ENCODE data around the gene ARHGAP23. TPM values are rescaled to one million over a fixed set of nuclear protein-coding genes. Genes with fewer than 3 reads are reported as not detected.

Gene ARHGAP23
- total and polyA plus RNA-seq, 3 experiments from 2014 or later, result 0.48 to 1.0 TPM; not detected in 1

DNA sequence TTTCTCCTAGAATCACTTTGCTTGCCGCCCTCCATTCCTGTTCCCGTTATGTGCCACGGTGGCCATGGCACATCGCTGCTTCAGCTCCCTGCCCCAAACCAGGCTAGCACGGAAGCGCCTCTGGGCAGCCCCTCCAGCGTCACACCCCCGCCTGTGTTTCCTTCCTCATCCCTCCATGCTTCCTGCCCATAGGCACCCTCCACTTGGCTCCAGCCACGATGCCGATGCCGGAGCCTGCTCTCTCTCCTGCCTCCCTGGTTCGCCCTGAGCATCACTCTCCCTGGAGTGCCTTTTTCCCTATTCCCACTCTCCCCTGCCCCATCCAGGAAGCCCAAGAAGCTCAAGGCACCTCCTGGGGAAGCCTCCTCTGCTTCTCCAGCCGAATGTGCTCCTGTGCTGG, 3.2 kb upstream of the ARHGAP23 start:
- Mint-ChIP-seq H3K4me1 (peaks cover 6 to 20% (median 9%) of the 10 kb centered on the region in 3 donors), H3K9me3 (no peaks in the 10 kb centered on the region), H3K27ac (peak overlapping the region in 1 of 8 donors; percentile 42), H3K4me3 (no peak overlapping the region), H3K36me3 (no peaks in the 10 kb centered on the region), H3K27me3 (peaks cover 41 to 81% of the 10 kb centered on the region in 2 donors)
- DNase-seq, result no peak
- Histone ChIP-seq H3K27ac (ENCODE audit: low read depth, low read length) (no peak overlapping the region), H3K4me3 (ENCODE audit: low read length) (no peak overlapping the region), H3K4me1 (ENCODE audit: insufficient read depth, low read length) (peaks cover 9% of the 10 kb centered on the region), H3K9me3 (ENCODE audit: low read length) (no peaks in the 10 kb centered on the region), H3K36me3 (ENCODE audit: insufficient read depth, low read length) (no peaks in the 10 kb centered on the region), H3K27me3 (ENCODE audit: insufficient read depth, low read length, poor library complexity, severe bottlenecking) (peaks cover 16% of the 10 kb centered on the region)
- ChIA-PET POLR2A (no interaction called here), CTCF (no interaction called here)

- CTCF ChIA-PET, result interaction anchor here (1.0 kb wide), 1 partner anchor 76 kb away, joined by 3 read pairs; no protein-coding TSS in a partner anchor
These were observed 2.5 kb upstream of the ARHGAP23 start for GRCh38 chr17:38425744-38426143.

GRCh38 chr17:38426441-38426840, 1.8 kb upstream of the ARHGAP23 start:
- peaks cover 6 to 20% (median 9%) of the 10 kb centered on the region in 3 donors for H3K4me1 Mint-ChIP-seq
- ChIA-PET POLR2A (no interaction called here), CTCF (interaction anchor here (1.0 kb wide), 1 partner anchor 77 kb away, joined by 3 read pairs; no protein-coding TSS in a partner anchor)
- H3K36me3 Mint-ChIP-seq, result no peaks in the 10 kb centered on the region
- no peak for DNase-seq
- Histone ChIP-seq H3K4me1 (ENCODE audit: insufficient read depth, low read length) (peaks cover 9% of the 10 kb centered on the region), H3K27ac (ENCODE audit: low read depth, low read length) (no peak overlapping the region), H3K36me3 (ENCODE audit: insufficient read depth, low read length) (no peaks in the 10 kb centered on the region), H3K27me3 (ENCODE audit: insufficient read depth, low read length, poor library complexity, severe bottlenecking) (peaks cover 11% of the 10 kb centered on the region), H3K9me3 (ENCODE audit: low read length) (no peaks in the 10 kb centered on the region), H3K4me3 (ENCODE audit: low read length) (no peak overlapping the region)
- H3K4me3 Mint-ChIP-seq, result peak overlapping the region in 1 of 7 donors; percentile 58
- peak overlapping the region in 1 of 8 donors; percentile 33 for H3K27ac Mint-ChIP-seq
- no peaks in the 10 kb centered on the region for H3K9me3 Mint-ChIP-seq
- peaks cover 38 to 71% of the 10 kb centered on the region in 2 donors for H3K27me3 Mint-ChIP-seq

More at GRCh38 chr17:38425744-38426143, 2.5 kb upstream of the ARHGAP23 start:
- POLR2A ChIA-PET, result no interaction called here
- Histone ChIP-seq H3K27me3 (ENCODE audit: insufficient read depth, low read length, poor library complexity, severe bottlenecking) (peaks cover 16% of the 10 kb centered on the region), H3K27ac (ENCODE audit: low read depth, low read length) (no peak overlapping the region), H3K4me1 (ENCODE audit: insufficient read depth, low read length) (peaks cover 9% of the 10 kb centered on the region), H3K36me3 (ENCODE audit: insufficient read depth, low read length) (no peaks in the 10 kb centered on the region), H3K9me3 (ENCODE audit: low read length) (no peaks in the 10 kb centered on the region), H3K4me3 (ENCODE audit: low read length) (no peak overlapping the region)
- no peak for DNase-seq
- Mint-ChIP-seq H3K4me1 (peaks cover 6 to 20% (median 9%) of the 10 kb centered on the region in 3 donors), H3K27me3 (peaks cover 41 to 78% of the 10 kb centered on the region in 2 donors), H3K27ac (peak overlapping the region in 2 of 8 donors; percentile 33 to 58), H3K4me3 (no peak overlapping the region), H3K9me3 (no peaks in the 10 kb centered on the region), H3K36me3 (no peaks in the 10 kb centered on the region)

DNA sequence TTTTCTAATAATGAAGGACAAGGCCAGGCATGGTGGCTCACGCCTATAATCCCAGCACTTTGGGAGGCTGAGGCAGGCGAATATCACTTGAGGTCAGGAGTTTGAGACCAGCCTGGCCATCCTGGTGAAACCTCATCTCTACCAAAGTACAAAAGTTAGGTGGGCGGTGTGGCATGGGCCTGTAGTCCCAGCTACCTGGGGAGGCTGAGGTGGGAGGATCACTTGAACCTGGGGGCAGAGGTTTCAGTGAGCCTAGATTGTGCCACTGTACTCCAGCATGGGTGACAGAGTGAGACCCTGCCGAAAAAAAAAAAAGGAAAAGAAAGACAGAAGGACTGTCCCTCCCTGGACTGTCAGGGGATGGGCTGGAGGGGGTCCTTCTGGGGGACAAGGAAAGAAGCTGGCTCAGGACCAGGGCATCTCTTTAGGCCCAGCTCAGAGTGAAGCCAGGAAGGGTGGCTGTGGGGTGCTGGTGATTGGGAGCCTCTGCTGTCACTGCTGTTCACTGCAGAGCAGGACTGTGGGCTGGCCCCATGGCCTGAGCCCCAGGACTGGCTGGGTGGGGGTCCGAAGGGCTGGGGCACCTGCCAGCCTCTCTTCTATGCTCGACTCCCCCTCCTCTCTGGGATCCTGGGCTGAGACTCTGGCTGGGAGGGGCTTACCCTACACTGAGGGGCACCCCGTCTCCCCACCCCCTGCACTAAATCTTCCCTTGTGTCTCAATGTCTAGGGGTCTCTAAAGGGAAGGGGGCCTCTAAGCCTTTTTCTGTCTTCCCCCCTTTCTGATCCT, 909 bp upstream of the ARHGAP23 start:
- peak overlapping the region; percentile 58 to 78 (median 66) for H3K4me3 Mint-ChIP-seq
- ChIA-PET POLR2A (interaction anchor here (0.6 kb wide), 1 partner anchor 39 kb away, joined by 3 read pairs; no protein-coding TSS in a partner anchor), CTCF (interaction anchor here (2.0 kb wide), 1 partner anchor 78 kb away, joined by 5 read pairs; no protein-coding TSS in a partner anchor)
- Histone ChIP-seq H3K27ac (ENCODE audit: low read depth, low read length) (no peak overlapping the region), H3K9me3 (ENCODE audit: low read length) (no peaks in the 10 kb centered on the region), H3K4me3 (ENCODE audit: low read length) (peak overlapping the region; percentile 50), H3K4me1 (ENCODE audit: insufficient read depth, low read length) (peaks cover 9% of the 10 kb centered on the region), H3K27me3 (ENCODE audit: insufficient read depth, low read length, poor library complexity, severe bottlenecking) (peaks cover 5% of the 10 kb centered on the region), H3K36me3 (ENCODE audit: insufficient read depth, low read length) (no peaks in the 10 kb centered on the region)
- H3K4me1 Mint-ChIP-seq, result peaks cover 6 to 20% (median 9%) of the 10 kb centered on the region in 3 donors
- no peaks in the 10 kb centered on the region for H3K36me3 Mint-ChIP-seq
- DNase-seq, result no peak
- peak overlapping the region in 4 of 8 donors; percentile 11 to 51 (median 26) for H3K27ac Mint-ChIP-seq
- peaks cover 31 to 62% of the 10 kb centered on the region in 2 donors for H3K27me3 Mint-ChIP-seq
- H3K9me3 Mint-ChIP-seq, result no peaks in the 10 kb centered on the region

GRCh38 chr17:38428643-38429371, 543 bp downstream of the ARHGAP23 start:
- Mint-ChIP-seq H3K4me3 (peak overlapping the region in 5 of 7 donors; percentile 42 to 89 (median 71)), H3K27ac (peak overlapping the region in 1 of 8 donors; percentile 88), H3K4me1 (peaks cover 6 to 20% (median 9%) of the 10 kb centered on the region in 3 donors), H3K36me3 (no peaks in the 10 kb centered on the region), H3K27me3 (peaks cover 20 to 56% of the 10 kb centered on the region in 2 donors), H3K9me3 (no peaks in the 10 kb centered on the region)
- POLR2A ChIA-PET, result no interaction called here
- H3K4me3 ChIP-seq (ENCODE audit: low read length), result peak overlapping the region; percentile 22
- peak in 1 of 5 donors; percentile 10 for DNase-seq
- CTCF ChIA-PET, result interaction anchor here (0.8 to 2.0 kb wide), 2 partner anchors 14 to 79 kb away, joined by 3 to 5 read pairs; no protein-coding TSS in a partner anchor
- H3K9me3 ChIP-seq (ENCODE audit: low read length), result no peaks in the 10 kb centered on the region
- H3K27me3 ChIP-seq (ENCODE audit: insufficient read depth, low read length, poor library complexity, severe bottlenecking), result peaks cover 5% of the 10 kb centered on the region
- H3K36me3 ChIP-seq (ENCODE audit: insufficient read depth, low read length), result no peaks in the 10 kb centered on the region
- no peak overlapping the region for H3K27ac ChIP-seq (ENCODE audit: low read depth, low read length)
- H3K4me1 ChIP-seq (ENCODE audit: insufficient read depth, low read length), result peaks cover 9% of the 10 kb centered on the region

- H3K4me1 ChIP-seq (ENCODE audit: insufficient read depth, low read length), result peaks cover 9% of the 10 kb centered on the region
- Mint-ChIP-seq H3K27me3 (peaks cover 18 to 48% of the 10 kb centered on the region in 2 donors), H3K9me3 (no peaks in the 10 kb centered on the region), H3K4me3 (peak overlapping the region; percentile 42 to 89 (median 67)), H3K36me3 (no peaks in the 10 kb centered on the region), H3K4me1 (peaks cover 6 to 20% (median 9%) of the 10 kb centered on the region in 3 donors), H3K27ac (peak overlapping the region in 3 of 8 donors; percentile 15 to 88 (median 54))
- H3K9me3 ChIP-seq (ENCODE audit: low read length), result no peaks in the 10 kb centered on the region
- ChIA-PET CTCF (interaction anchor here (0.8 to 2.0 kb wide), 2 partner anchors 15 to 80 kb away, joined by 3 to 5 read pairs; no protein-coding TSS in a partner anchor), POLR2A (no interaction called here)
- peaks cover 5% of the 10 kb centered on the region for H3K27me3 ChIP-seq (ENCODE audit: insufficient read depth, low read length, poor library complexity, severe bottlenecking)
- no peak overlapping the region for H3K4me3 ChIP-seq (ENCODE audit: low read length)
- no peak for DNase-seq
- H3K27ac ChIP-seq (ENCODE audit: low read depth, low read length), result no peak overlapping the region
- H3K36me3 ChIP-seq (ENCODE audit: insufficient read depth, low read length), result no peaks in the 10 kb centered on the region
These were observed 1.3 kb downstream of the ARHGAP23 start for GRCh38 chr17:38429476-38430100.

GRCh38 chr17:38430316-38430715, 2.1 kb downstream of the ARHGAP23 start:
- H3K9me3 ChIP-seq (ENCODE audit: low read length), result no peaks in the 10 kb centered on the region
- peak overlapping the region in 6 of 7 donors; percentile 59 to 81 (median 69) for H3K4me3 Mint-ChIP-seq
- no peaks in the 10 kb centered on the region for H3K36me3 Mint-ChIP-seq
- H3K4me1 ChIP-seq (ENCODE audit: insufficient read depth, low read length), result peaks cover 9% of the 10 kb centered on the region
- no peak overlapping the region for H3K27ac ChIP-seq (ENCODE audit: low read depth, low read length)
- ChIA-PET POLR2A (no interaction called here), CTCF (interaction anchor here (0.5 kb wide), 1 partner anchor 84 kb away, joined by 3 read pairs; no protein-coding TSS in a partner anchor)
- peak overlapping the region in 3 of 8 donors; percentile 15 to 51 (median 47) for H3K27ac Mint-ChIP-seq
- DNase-seq, result no peak
- H3K27me3 Mint-ChIP-seq, result peaks cover 14 to 45% of the 10 kb centered on the region in 2 donors
- H3K4me3 ChIP-seq (ENCODE audit: low read length), result no peak overlapping the region
- peaks cover 6 to 20% (median 9%) of the 10 kb centered on the region in 3 donors for H3K4me1 Mint-ChIP-seq
- no peaks in the 10 kb centered on the region for H3K9me3 Mint-ChIP-seq
- H3K27me3 ChIP-seq (ENCODE audit: insufficient read depth, low read length, poor library complexity, severe bottlenecking), result peaks cover 5% of the 10 kb centered on the region
- no peaks in the 10 kb centered on the region for H3K36me3 ChIP-seq (ENCODE audit: insufficient read depth, low read length)

Data from CD8-positive, alpha-beta memory T cell (primary cell).